ENCODE results near the gene OR2C1.

The OR2C1 gene

GRCh38 chr16:3355589-3355988 is at the start of gene OR2C1:
OR2C1 (plus strand) TSS chr16:3355889; CDS start chr16:3355941, 52 bp downstream.
- no peak for DNase-seq

- DNase-seq = no peak
Measured at GRCh38 chr16:3306078-3306477, 49.6 kb upstream of the OR2C1 start.

- DNase-seq = no peak
Measured at GRCh38 chr16:3311496-3311895, 44.2 kb upstream of the OR2C1 start.

GRCh38 chr16:3317315-3317999 is 38.2 kb upstream of the OR2C1 start:
- no peak for DNase-seq

GRCh38 chr16:3321816-3322215 is 33.9 kb upstream of the OR2C1 start:
- no peak for DNase-seq

GRCh38 chr16:3327514-3327913 is 28.2 kb upstream of the OR2C1 start:
- no peak for DNase-seq

- DNase-seq = no peak
Measured at GRCh38 chr16:3328104-3328503, 27.6 kb upstream of the OR2C1 start.

GRCh38 chr16:3328643-3329042 is 27.0 kb upstream of the OR2C1 start:
- no peak for DNase-seq

GRCh38 chr16:3346041-3346440 is 9.6 kb upstream of the OR2C1 start:
- DNase-seq = no peak

GRCh38 chr16:3347586-3347985 is 8.1 kb upstream of the OR2C1 start:
- no peak for DNase-seq

GRCh38 chr16:3348547-3349167 is 7.0 kb upstream of the OR2C1 start:
- DNase-seq = no peak

- no peak for DNase-seq
Measured at GRCh38 chr16:3349175-3349574, 6.5 kb upstream of the OR2C1 start.

GRCh38 chr16:3356118-3356517 is 429 bp downstream of the OR2C1 start:
- no peak for DNase-seq

- no peak for DNase-seq
Measured at GRCh38 chr16:3358871-3359270, 3.2 kb downstream of the OR2C1 start.

GRCh38 chr16:3362931-3363330 is 7.2 kb downstream of the OR2C1 start:
- DNase-seq = no peak

- DNase-seq = no peak
Measured at GRCh38 chr16:3363793-3364192, 8.1 kb downstream of the OR2C1 start.

GRCh38 chr16:3364774-3365427 is 9.2 kb downstream of the OR2C1 start:
- DNase-seq = no peak

- DNase-seq = no peak
Measured at GRCh38 chr16:3369073-3369472, 13.4 kb downstream of the OR2C1 start.

- no peak for DNase-seq
Measured at GRCh38 chr16:3375680-3376079, 20.0 kb downstream of the OR2C1 start.

GRCh38 chr16:3377917-3378316 is 22.2 kb downstream of the OR2C1 start:
- DNase-seq = no peak

- no peak for DNase-seq
Measured at GRCh38 chr16:3383045-3383448, 27.4 kb downstream of the OR2C1 start.

GRCh38 chr16:3388325-3388724 is 32.6 kb downstream of the OR2C1 start:
- no peak for DNase-seq

GRCh38 chr16:3389663-3390338 is 34.1 kb downstream of the OR2C1 start:
- no peak for DNase-seq

GRCh38 chr16:3400446-3400778 is 44.7 kb downstream of the OR2C1 start:
- no peak for DNase-seq
